ENCODE data around the gene C2orf66. TPM values are rescaled to one million over a fixed set of nuclear protein-coding genes. Genes with fewer than 3 reads are reported as not detected.

The C2orf66 gene
- total and polyA plus RNA-seq, 11 donors, result 0.11 to 0.16 TPM; not detected in 9

Other genes starting within 250 kb of the C2orf66 start
- gene HECW2, start 215.8 kb downstream of the C2orf66 start, total RNA-seq, result 10 to 100 TPM; 22.3 to 58.4 (median 36.6) TPM
- 1 to 10 TPM; 2.9 to 6.3 TPM for gene HECW2, start 215.8 kb downstream of the C2orf66 start, polyA plus RNA-seq
- gene CCDC150, start 169.6 kb downstream of the C2orf66 start, total RNA-seq, result 1 to 10 TPM in 6 of 9 donors, under 1 TPM in 2, not detected in 1; 0.24 to 4.5 (median 1.3) TPM
- gene CCDC150, start 169.6 kb downstream of the C2orf66 start, polyA plus RNA-seq, result under 1 TPM; 0.27 to 0.42 TPM
- 10 to 100 TPM; 11.8 to 30.8 (median 21.3) TPM for gene GTF3C3, start 9.7 kb downstream of the C2orf66 start, total RNA-seq
- gene GTF3C3, start 9.7 kb downstream of the C2orf66 start, polyA plus RNA-seq, result 10 to 100 TPM in 1 of 2 donors, 1 to 10 TPM in 1; 7.5 to 13.7 TPM
- 1 to 10 TPM; 3.6 to 8.8 (median 5.8) TPM for gene PGAP1, start 117.4 kb upstream of the C2orf66 start, total RNA-seq
- 1 to 10 TPM; 1.2 to 1.8 TPM for gene PGAP1, start 117.4 kb upstream of the C2orf66 start, polyA plus RNA-seq